ENCODE results near the gene PLEKHO2.
"Not testable (repeated sequence)": the region's sequence is repeated elsewhere in the genome, so short reads cannot be mapped to it uniquely, and the experiment has no call there.

Gene PLEKHO2

GRCh38 chr15:64808785-64809453 lies 32.8 kb upstream of the PLEKHO2 start:
- Histone ChIP-seq H3K27me3 (ENCODE audit: control insufficient read depth in 1 of 2, insufficient read depth in 2 of 2, low read length in 2 of 2) (no peaks in the 10 kb centered on the region), H3K36me3 (ENCODE audit: insufficient read depth, low read length) (no peaks in the 10 kb centered on the region), H3K27ac (ENCODE audit: low read depth, low read length) (peak overlapping the region; percentile 41), H3K9me3 (ENCODE audit: low read length) (no peaks in the 10 kb centered on the region), H3K4me1 (ENCODE audit: insufficient read depth, low read length) (peaks cover 40% of the 10 kb centered on the region), H3K9ac (ENCODE audit: low read length) (no peak overlapping the region), H3K4me3 (ENCODE audit: low read depth in 1 of 2, low read length in 2 of 2) (no peak overlapping the region)

DNA sequence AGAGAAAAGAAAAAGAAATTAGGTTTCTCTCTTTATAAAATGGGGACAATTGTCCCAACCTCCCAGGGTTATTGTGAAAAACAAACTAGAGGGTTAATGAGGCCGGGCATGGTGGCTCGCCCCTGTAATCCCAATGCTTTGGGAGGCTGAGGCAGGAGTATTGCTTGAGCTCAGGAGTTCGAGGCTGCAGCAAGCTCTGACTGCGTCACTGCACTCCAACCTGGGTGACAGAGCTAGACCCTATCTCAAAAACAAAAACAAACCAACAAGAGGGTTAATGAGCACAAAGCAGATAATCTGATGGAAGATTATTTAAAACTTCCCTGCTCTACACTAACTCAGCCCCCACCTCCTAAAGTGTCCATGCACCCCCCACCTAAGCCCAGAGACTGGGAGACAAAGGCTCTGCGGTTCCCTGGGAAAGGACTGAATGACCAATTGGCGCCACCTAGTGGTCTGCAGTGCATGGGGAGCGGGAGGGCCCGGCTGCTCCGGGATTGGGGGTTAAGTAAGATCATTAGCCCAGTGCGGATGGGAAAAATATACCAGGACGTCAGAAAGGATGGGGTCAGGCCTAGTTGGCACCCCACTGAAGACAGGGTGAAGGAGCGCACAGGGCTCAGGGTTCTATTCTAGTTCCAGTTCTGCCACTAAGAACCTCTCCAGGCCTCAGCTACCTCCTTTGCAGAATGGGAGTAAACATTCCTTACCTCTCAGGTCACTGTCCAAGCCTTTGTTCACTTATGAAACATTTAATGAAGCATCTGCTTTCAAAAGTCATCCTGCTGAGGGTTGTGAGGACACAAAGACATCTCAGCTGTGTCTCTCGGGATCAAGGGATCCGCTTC lies 31.8 kb upstream of the PLEKHO2 start:
- Histone ChIP-seq H3K4me3 (ENCODE audit: low read depth in 1 of 2, low read length in 2 of 2) (no peak overlapping the region), H3K4me1 (ENCODE audit: insufficient read depth, low read length) (peaks cover 40% of the 10 kb centered on the region), H3K27me3 (ENCODE audit: control insufficient read depth in 1 of 2, insufficient read depth in 2 of 2, low read length in 2 of 2) (no peaks in the 10 kb centered on the region), H3K27ac (ENCODE audit: low read depth, low read length) (peak overlapping the region; percentile 24), H3K36me3 (ENCODE audit: insufficient read depth, low read length) (no peaks in the 10 kb centered on the region), H3K9me3 (ENCODE audit: low read length) (no peaks in the 10 kb centered on the region), H3K9ac (ENCODE audit: low read length) (no peak overlapping the region)

DNA sequence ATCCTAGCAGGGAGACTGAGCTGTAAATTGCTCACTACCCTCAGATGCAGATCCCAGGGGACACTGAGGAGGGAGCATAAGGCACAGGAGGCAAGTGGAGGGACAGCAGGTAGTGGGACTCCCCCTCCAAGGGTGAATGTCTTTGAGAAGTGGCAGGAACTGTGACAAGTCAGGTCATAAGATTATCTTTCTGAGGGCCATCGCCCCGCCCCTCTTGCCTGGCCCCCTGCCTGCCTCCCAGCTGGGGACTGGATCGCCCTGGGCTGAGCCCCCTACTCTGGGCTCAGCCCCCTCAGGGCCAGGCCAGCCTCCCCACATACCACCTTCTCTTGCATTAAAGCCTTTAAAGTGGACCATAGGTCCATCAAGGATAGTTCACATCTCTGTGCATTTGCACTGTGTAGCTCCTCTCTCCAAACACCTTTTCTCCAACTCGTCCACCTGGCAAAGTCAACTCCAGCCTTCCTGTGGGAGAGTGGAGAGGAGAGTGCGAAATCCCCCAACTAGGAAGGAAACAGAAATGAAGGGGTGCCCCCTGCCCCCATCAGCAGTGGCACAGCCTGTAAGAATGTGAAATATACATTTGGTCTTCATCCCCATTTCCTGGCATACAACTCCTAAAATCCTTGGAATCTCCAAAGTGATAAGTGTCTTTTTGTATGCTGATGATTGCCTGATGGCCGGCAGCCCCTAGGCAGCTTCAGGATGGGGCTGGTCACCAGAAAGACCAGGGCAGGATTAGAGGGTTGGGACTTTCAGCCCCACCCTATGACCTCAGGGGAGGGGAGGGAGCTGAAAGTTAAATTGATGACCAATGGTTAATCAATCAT lies 31.0 kb upstream of the PLEKHO2 start:
- Histone ChIP-seq H3K9me3 (ENCODE audit: low read length) (no peaks in the 10 kb centered on the region), H3K4me3 (ENCODE audit: low read depth in 1 of 2, low read length in 2 of 2) (no peak overlapping the region), H3K27me3 (ENCODE audit: control insufficient read depth in 1 of 2, insufficient read depth in 2 of 2, low read length in 2 of 2) (no peaks in the 10 kb centered on the region), H3K4me1 (ENCODE audit: insufficient read depth, low read length) (peaks cover 40% of the 10 kb centered on the region), H3K27ac (ENCODE audit: low read depth, low read length) (peak overlapping the region; percentile 24), H3K9ac (ENCODE audit: low read length) (no peak overlapping the region), H3K36me3 (ENCODE audit: insufficient read depth, low read length) (no peaks in the 10 kb centered on the region)

- Histone ChIP-seq H3K27me3 (ENCODE audit: control insufficient read depth in 1 of 2, insufficient read depth in 2 of 2, low read length in 2 of 2) (no peaks in the 10 kb centered on the region), H3K27ac (ENCODE audit: low read depth, low read length) (no peak overlapping the region), H3K9ac (ENCODE audit: low read length) (no peak overlapping the region), H3K9me3 (ENCODE audit: low read length) (no peaks in the 10 kb centered on the region), H3K4me3 (ENCODE audit: low read depth in 1 of 2, low read length in 2 of 2) (no peak overlapping the region), H3K4me1 (ENCODE audit: insufficient read depth, low read length) (peaks cover 20% of the 10 kb centered on the region), H3K36me3 (ENCODE audit: insufficient read depth, low read length) (no peaks in the 10 kb centered on the region)
Observed at GRCh38 chr15:64813075-64813474, 28.6 kb upstream of the PLEKHO2 start.

DNA sequence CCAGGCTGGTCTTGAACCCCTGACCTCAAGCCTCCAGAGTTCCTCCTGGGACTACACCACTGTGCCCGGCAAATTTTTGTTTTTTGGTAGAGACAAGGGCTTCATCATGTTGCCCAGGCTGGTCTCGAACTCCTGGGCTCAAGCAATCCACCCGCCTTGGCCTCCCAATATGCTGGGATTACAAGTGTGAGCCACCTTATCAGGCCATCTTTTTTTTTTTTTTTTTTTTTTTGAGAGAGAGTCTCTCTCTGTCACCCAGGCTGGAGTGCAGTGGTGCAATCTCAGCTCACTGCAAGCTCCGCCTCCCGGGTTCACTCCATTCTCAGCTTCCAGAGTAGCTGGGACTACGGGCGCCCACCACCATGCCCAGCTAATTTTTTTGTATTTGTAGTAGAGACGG lies 27.4 kb upstream of the PLEKHO2 start:
- not testable (repeated sequence) for H3K4me3 ChIP-seq (ENCODE audit: low read depth in 1 of 2, low read length in 2 of 2); H3K27ac ChIP-seq (ENCODE audit: low read depth, low read length); H3K27me3 ChIP-seq (ENCODE audit: control insufficient read depth in 1 of 2, insufficient read depth in 2 of 2, low read length in 2 of 2); H3K36me3 ChIP-seq (ENCODE audit: insufficient read depth, low read length); H3K9ac ChIP-seq (ENCODE audit: low read length); H3K9me3 ChIP-seq (ENCODE audit: low read length)
- peaks cover 13% of the 10 kb centered on the region for H3K4me1 ChIP-seq (ENCODE audit: insufficient read depth, low read length)

GRCh38 chr15:64814965-64815364 lies 26.8 kb upstream of the PLEKHO2 start:
- H3K27ac ChIP-seq (ENCODE audit: low read depth, low read length); H3K4me3 ChIP-seq (ENCODE audit: low read depth in 1 of 2, low read length in 2 of 2); H3K9me3 ChIP-seq (ENCODE audit: low read length); H3K9ac ChIP-seq (ENCODE audit: low read length); H3K27me3 ChIP-seq (ENCODE audit: control insufficient read depth in 1 of 2, insufficient read depth in 2 of 2, low read length in 2 of 2); H3K36me3 ChIP-seq (ENCODE audit: insufficient read depth, low read length); H3K4me1 ChIP-seq (ENCODE audit: insufficient read depth, low read length): not testable (repeated sequence)

- Histone ChIP-seq H3K27ac (ENCODE audit: low read depth, low read length) (no peak overlapping the region), H3K9me3 (ENCODE audit: low read length) (no peaks in the 10 kb centered on the region), H3K27me3 (ENCODE audit: control insufficient read depth in 1 of 2, insufficient read depth in 2 of 2, low read length in 2 of 2) (no peaks in the 10 kb centered on the region), H3K9ac (ENCODE audit: low read length) (no peak overlapping the region), H3K36me3 (ENCODE audit: insufficient read depth, low read length) (no peaks in the 10 kb centered on the region), H3K4me1 (ENCODE audit: insufficient read depth, low read length) (no peaks in the 10 kb centered on the region), H3K4me3 (ENCODE audit: low read depth in 1 of 2, low read length in 2 of 2) (no peak overlapping the region)
Observed at GRCh38 chr15:64816452-64816851, 25.3 kb upstream of the PLEKHO2 start.

- Histone ChIP-seq H3K4me3 (ENCODE audit: low read depth in 1 of 2, low read length in 2 of 2) (peak overlapping the region; percentile 20 to 76), H3K9ac (ENCODE audit: low read length) (peak overlapping the region; percentile 49), H3K36me3 (ENCODE audit: insufficient read depth, low read length) (no peaks in the 10 kb centered on the region), H3K4me1 (ENCODE audit: insufficient read depth, low read length) (peaks cover 15% of the 10 kb centered on the region), H3K9me3 (ENCODE audit: low read length) (no peaks in the 10 kb centered on the region), H3K27me3 (ENCODE audit: control insufficient read depth in 1 of 2, insufficient read depth in 2 of 2, low read length in 2 of 2) (no peaks in the 10 kb centered on the region), H3K27ac (ENCODE audit: low read depth, low read length) (no peak overlapping the region)
Observed at GRCh38 chr15:64824929-64825430, 16.7 kb upstream of the PLEKHO2 start.

DNA sequence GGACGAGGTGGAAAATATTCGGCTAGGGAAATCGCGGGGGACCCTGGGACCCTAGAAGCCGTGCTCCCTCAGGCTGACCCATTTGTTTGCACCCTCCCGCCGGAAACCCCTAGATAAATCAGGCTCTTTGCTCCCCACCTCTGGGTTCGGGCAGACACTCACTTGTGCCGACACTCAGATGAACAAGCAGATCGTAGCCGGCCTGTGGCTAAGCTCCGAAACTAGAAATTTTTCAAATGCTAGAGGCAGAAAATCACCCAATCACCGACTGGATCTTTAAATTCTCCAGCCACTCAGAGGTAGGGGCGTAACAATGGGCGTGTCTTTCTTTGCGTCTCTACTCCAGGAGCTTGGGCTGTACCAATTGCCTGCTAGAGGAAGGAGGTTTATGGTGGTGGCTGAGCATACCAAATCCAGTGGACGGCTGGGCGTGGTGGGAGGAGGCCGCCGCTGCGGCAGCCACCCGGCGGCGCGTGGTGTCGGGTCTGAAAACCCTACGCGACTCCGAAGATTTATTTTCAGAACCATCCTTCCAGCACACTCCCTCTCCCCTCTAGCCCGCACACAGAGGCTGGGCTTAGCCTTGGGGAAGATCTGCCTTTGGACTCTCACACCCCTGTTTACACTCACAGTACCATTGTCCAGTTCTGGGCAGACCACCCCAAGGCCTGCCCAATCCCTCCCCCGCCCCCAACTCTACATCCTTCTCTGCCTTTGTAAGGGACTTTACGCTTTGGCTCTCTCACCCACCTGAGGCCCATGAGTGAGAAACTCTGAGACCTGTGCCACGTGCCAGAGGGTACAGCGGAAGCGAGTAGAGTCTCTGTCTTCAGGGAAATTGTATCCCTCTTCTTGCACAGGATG lies 16.1 kb upstream of the PLEKHO2 start, which contains the start of gene PIF1:
Gene PIF1, minus strand, starts transcription at position 217 of the 864 bp plus-strand sequence. CDS start 1,312 bp downstream, outside the sequence.
- H3K36me3 ChIP-seq (ENCODE audit: insufficient read depth, low read length) = no peaks in the 10 kb centered on the region
- no peaks in the 10 kb centered on the region for H3K27me3 ChIP-seq (ENCODE audit: control insufficient read depth in 1 of 2, insufficient read depth in 2 of 2, low read length in 2 of 2)
- peak within 1 kb of the TSS; percentile 47 to 76 for H3K4me3 ChIP-seq (ENCODE audit: low read depth in 1 of 2, low read length in 2 of 2)
- H3K27ac ChIP-seq (ENCODE audit: low read depth, low read length) = peak within 1 kb of the TSS; percentile 46
- H3K4me1 ChIP-seq (ENCODE audit: insufficient read depth, low read length) = peaks cover 15% of the 10 kb centered on the region
- no peaks in the 10 kb centered on the region for H3K9me3 ChIP-seq (ENCODE audit: low read length)
- peak within 1 kb of the TSS; percentile 49 for H3K9ac ChIP-seq (ENCODE audit: low read length)

DNA sequence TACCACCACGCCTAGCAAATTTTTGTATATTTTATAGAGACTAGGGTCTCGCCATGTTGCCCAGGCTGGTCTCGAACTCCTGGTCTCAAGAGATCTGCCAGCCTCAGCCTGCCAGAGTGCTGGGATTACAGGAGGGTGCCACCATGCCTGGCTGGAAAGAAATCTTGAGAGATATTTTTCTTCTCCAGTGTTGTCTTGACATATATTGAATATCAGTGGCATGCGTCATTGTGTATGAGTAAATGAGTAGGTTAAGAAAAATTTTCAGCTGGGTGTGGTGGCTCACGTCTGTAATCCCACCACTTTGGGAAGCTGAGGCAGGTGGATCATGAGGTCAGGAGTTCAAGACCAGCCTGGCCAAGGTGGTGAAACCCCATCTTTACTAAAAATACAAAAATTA lies 12.7 kb upstream of the PLEKHO2 start:
- no peak overlapping the region for H3K4me3 ChIP-seq (ENCODE audit: low read depth in 1 of 2, low read length in 2 of 2)
- H3K9me3 ChIP-seq (ENCODE audit: low read length) = no peaks in the 10 kb centered on the region
- H3K4me1 ChIP-seq (ENCODE audit: insufficient read depth, low read length) = peaks cover 15% of the 10 kb centered on the region
- H3K36me3 ChIP-seq (ENCODE audit: insufficient read depth, low read length) = no peaks in the 10 kb centered on the region
- H3K9ac ChIP-seq (ENCODE audit: low read length) = no peak overlapping the region
- H3K27me3 ChIP-seq (ENCODE audit: control insufficient read depth in 1 of 2, insufficient read depth in 2 of 2, low read length in 2 of 2) = no peaks in the 10 kb centered on the region
- H3K27ac ChIP-seq (ENCODE audit: low read depth, low read length) = no peak overlapping the region
